NCI-H1694 (cell line): ENCODE measurements around the gene PTPRE.

ENCODE experiments used
- DNase-seq: peaks from one replicate; lab custom pipeline; 2025; lab: John Stamatoyannopoulos, UW

The PTPRE gene

GRCh38 chr10:128060341-128061250 is 153.7 kb downstream of the PTPRE start:
- no peak for DNase-seq

DNA sequence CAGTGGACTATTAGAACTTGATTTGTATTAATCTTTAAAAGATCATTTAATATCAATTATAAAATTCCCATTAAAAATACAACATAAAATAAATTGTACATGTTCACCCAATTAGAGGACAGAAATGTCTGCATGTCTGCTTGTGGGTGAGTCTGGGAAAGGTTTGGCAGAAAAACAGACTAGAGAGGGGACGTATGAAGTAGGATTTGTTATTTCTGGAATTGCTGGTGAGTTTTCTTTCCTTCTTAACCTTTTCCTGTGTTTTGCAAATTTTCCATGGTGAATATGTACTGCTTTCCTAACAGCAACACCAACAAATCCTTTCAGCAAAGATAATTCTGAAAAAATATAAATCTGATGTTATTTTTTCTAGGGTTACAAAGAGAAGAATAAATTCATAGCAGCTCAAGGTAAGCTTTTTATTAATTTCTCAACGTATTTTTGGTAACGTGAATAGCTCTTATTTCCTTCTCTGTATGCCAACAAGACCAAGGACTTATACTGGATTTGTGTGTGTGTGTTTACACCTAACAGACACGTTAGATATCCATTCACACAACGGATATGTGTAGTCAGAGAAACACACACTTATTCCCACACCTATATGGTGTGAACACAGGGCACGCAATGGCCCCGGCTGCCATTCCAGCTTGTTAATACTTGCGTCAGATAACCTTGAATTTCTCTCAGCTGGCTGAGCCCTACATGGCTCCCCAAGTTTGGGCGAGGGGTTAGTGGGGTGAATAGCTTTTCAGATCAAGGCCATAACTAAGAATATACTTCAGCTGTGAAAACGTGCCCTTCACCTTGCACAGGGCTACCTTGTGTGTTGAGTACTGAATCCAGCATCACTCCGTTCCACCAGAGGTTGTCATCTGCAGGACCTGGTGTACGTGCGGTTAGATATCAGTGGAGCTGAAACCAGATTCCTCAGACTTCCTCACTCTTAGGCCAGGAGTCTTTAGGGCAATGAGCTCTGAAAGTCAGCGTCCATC is 154.7 kb downstream of the PTPRE start:
- no peak for DNase-seq

- no peak for DNase-seq
Measured at GRCh38 chr10:128062331-128062880, 155.5 kb downstream of the PTPRE start.

GRCh38 chr10:128062881-128063563 is 156.1 kb downstream of the PTPRE start:
- no peak for DNase-seq

GRCh38 chr10:128063736-128064107 is 156.8 kb downstream of the PTPRE start:
- DNase-seq: no peak

GRCh38 chr10:128064108-128064969 is 157.4 kb downstream of the PTPRE start:
- DNase-seq: no peak

GRCh38 chr10:128064970-128065580 is 158.2 kb downstream of the PTPRE start:
- DNase-seq: no peak

GRCh38 chr10:128065881-128066534 is 159.1 kb downstream of the PTPRE start:
- DNase-seq: no peak

GRCh38 chr10:128066870-128067382 is 160.0 kb downstream of the PTPRE start:
- DNase-seq: no peak

- DNase-seq: no peak
Measured at GRCh38 chr10:128067691-128068397, 160.9 kb downstream of the PTPRE start.

- no peak for DNase-seq
Measured at GRCh38 chr10:128068398-128069285, 161.7 kb downstream of the PTPRE start.

GRCh38 chr10:128069351-128070051 is 162.6 kb downstream of the PTPRE start:
- DNase-seq: peak; percentile 52

DNA sequence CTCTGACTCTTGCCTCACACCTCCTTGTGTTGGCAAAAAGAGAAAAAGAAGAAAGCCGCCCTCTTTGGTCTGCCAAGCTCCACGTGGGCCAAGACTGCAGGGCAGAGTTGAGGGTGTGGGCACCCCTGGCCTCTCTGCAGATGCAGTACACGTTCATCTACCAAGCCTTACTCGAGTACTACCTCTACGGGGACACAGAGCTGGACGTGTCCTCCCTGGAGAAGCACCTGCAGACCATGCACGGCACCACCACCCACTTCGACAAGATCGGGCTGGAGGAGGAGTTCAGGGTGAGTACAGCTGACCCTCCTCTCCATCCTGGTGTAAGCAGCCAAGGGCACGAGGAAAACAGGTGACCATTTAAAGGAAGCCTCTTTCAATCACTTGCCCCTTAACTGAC is 163.3 kb downstream of the PTPRE start:
- DNase-seq: no peak

GRCh38 chr10:128070721-128071416 is 164.0 kb downstream of the PTPRE start:
- no peak for DNase-seq

DNA sequence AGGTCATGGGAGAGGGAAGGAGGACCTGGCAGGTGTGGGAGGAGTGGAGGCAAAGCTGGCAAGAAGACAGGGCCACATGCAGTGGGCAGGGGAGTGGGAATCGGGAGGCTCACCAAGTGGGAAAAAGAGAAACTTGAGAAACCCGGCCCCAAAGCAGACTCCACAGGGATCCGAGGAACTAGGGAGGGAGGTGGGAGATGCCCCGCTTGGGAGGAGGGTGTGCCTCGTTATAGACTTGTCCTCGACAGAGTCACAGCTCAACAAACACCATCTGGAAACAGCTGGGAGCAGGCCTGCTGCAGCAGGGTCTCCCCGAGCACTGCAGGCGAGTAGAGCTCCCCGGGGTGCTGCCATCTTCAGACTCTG is 164.5 kb downstream of the PTPRE start:
- no peak for DNase-seq

DNA sequence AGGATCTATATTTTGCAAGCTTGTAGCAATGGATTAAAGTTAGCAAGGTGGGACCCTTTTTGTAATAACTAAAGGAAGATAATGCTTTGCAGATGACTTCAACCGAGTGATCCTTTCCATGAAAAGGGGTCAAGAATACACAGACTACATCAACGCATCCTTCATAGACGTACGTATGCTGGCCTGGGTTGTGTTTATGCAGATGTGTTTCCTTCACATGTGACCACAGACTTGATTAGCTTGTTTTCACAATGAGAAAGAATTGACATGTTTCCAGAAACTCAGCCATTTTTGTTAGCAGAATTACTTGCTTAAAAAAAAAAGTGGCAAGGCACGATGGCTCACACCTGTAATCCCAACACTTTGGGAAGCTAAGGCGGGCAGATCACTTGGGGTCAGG is 165.1 kb downstream of the PTPRE start:
- no peak for DNase-seq
